Subcutaneous adipose tissue (tissue), 4 donors: ENCODE results near the gene PEX1. TPM values are rescaled to one million over a fixed set of nuclear protein-coding genes. Genes with fewer than 3 reads are reported as not detected.

ENCODE experiments used
- total RNA-seq, 4 donors: library from RNA; depleted of rRNA; stranded (reverse); fragments of >200 nt; gene quantifications; one replicate each; pipeline ENCODE4 v1.1.0, GENCODE V29; 2016
- TF ChIP-seq, protein P1 (sequence below): fragments of 450-650 bp; IDR thresholded peaks from one replicate; pipeline ENCODE4 v1.5.1; 2016; ENCODE audit warnings: low read depth, mild to moderate bottlenecking, control low read depth, antibody characterized with exemption, moderate library complexity

The PEX1 gene
- total RNA-seq, 4 donors from 2014 or later = 17.8 to 27.9 (median 21.9) TPM

- TF ChIP-seq, protein P1, sequence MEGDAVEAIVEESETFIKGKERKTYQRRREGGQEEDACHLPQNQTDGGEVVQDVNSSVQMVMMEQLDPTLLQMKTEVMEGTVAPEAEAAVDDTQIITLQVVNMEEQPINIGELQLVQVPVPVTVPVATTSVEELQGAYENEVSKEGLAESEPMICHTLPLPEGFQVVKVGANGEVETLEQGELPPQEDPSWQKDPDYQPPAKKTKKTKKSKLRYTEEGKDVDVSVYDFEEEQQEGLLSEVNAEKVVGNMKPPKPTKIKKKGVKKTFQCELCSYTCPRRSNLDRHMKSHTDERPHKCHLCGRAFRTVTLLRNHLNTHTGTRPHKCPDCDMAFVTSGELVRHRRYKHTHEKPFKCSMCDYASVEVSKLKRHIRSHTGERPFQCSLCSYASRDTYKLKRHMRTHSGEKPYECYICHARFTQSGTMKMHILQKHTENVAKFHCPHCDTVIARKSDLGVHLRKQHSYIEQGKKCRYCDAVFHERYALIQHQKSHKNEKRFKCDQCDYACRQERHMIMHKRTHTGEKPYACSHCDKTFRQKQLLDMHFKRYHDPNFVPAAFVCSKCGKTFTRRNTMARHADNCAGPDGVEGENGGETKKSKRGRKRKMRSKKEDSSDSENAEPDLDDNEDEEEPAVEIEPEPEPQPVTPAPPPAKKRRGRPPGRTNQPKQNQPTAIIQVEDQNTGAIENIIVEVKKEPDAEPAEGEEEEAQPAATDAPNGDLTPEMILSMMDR = no peak
Observed at GRCh38 chr7:92437956-92438491, 90.3 kb downstream of the PEX1 start.

Other genes with a start within 250 kb of the PEX1 start
- 10 to 100 TPM; 42.9 to 61.8 (median 54.1) TPM for gene GATAD1, start 81.0 kb downstream of the PEX1 start, total RNA-seq
- not detected for gene ERVW-1, start 50.6 kb downstream of the PEX1 start, total RNA-seq
- gene RBM48, start 275 bp upstream of the PEX1 start, total RNA-seq = 10 to 100 TPM in 3 of 4 donors, 1 to 10 TPM in 1; 9.4 to 17.2 (median 14.6) TPM
- gene FAM133B, start 61.9 kb upstream of the PEX1 start, total RNA-seq = 10 to 100 TPM; 18.9 to 44.3 (median 27.6) TPM